Skeletal muscle satellite cell (primary cell): ENCODE measurements around the gene MT1F.

Experiments
- H3K27me3 ChIP-seq: 2 replicates; pipeline ENCODE4 v1.7.0; 2013; ENCODE audit warnings: low read length; ENCODE audit not compliant: control insufficient read depth, insufficient read depth
- H3K36me3 ChIP-seq: 2 replicates; pipeline ENCODE4 v1.7.0; 2013; ENCODE audit warnings: mild to moderate bottlenecking, control low read depth, low read length; ENCODE audit not compliant: insufficient read depth
- H3K4me1 ChIP-seq: 2 replicates; pipeline ENCODE4 v1.7.0; 2013; ENCODE audit warnings: low read length; ENCODE audit not compliant: control insufficient read depth, insufficient read depth
- H3K4me2 ChIP-seq: 2 replicates; pipeline ENCODE4 v1.7.0; 2013; ENCODE audit warnings: mild to moderate bottlenecking, low read length
- H3K4me3 ChIP-seq: 2 replicates; pipeline ENCODE4 v1.7.0; 2013; ENCODE audit warnings: low read length
- H3K9ac ChIP-seq: 2 replicates; pipeline ENCODE4 v1.7.0; 2013; ENCODE audit warnings: mild to moderate bottlenecking, low read depth, low read length, moderate library complexity
- H3K9me3 ChIP-seq: replicated peaks from 2 replicates; pipeline ENCODE4 v1.7.0; 2013; ENCODE audit warnings: mild to moderate bottlenecking, control low read depth, low read length

The MT1F gene

GRCh38 chr16:56679818-56680217, 22.1 kb downstream of the MT1F start:
- Histone ChIP-seq H3K9me3 (no peaks in the 10 kb centered on the region), H3K27me3 (no peaks in the 10 kb centered on the region), H3K4me1 (peaks cover 25% of the 10 kb centered on the region)

DNA sequence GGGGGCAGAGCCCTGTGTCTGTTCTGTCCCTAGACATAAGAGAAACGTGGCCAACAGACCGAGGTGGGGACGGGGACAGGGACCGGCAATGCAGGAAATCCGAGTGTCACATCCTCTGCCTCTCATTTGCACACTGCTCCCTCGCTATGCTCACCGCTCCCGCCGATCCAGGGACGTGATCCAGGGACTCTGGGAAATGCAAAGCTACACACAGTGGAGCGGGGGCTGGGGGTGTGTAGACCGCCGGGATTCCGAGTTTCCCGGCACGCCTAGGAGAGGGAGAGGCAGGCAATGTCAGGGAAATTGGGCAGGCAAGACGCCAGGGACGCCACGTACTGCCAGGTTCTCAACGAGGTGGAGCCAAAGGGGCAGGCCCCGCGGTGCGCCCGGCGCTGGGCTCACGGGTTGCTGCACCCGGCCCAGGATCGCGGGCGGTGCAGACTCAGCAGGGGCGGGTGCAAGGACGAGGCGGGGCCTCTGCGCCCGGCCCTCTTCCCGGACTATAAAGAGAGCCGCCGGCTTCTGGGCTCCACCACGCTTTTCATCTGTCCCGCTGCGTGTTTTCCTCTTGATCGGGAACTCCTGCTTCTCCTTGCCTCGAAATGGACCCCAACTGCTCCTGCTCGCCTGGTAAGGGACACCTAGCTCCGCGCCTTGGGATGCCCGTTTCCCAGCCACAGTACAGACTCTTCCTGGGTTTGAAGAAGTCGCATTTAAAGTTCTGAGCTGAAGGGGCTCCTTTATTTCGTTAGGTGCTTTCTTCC, 24.4 kb downstream of the MT1F start, which contains the start of gene MT1X:
Gene MT1X, plus strand, starts transcription at position 532 of the 764 bp plus-strand sequence. Its CDS starts 71 bp downstream, at position 603.
- Histone ChIP-seq H3K4me3 (peak within 1 kb of the TSS; percentile 72), H3K4me2 (peak within 1 kb of the TSS; percentile 87), H3K9me3 (no peaks in the 10 kb centered on the region), H3K9ac (peak within 1 kb of the TSS; percentile 81), H3K4me1 (peaks cover 25% of the 10 kb centered on the region), H3K36me3 (no peaks in the 10 kb centered on the region), H3K27me3 (no peaks in the 10 kb centered on the region)

More at GRCh38 chr16:56679818-56680217, 22.1 kb downstream of the MT1F start:
- Histone ChIP-seq H3K9ac (no peak overlapping the region), H3K4me3 (no peak overlapping the region), H3K36me3 (no peaks in the 10 kb centered on the region), H3K4me2 (no peak overlapping the region)

GRCh38 chr16:56682703-56683397, 25.1 kb downstream of the MT1F start:
- Histone ChIP-seq H3K4me1 (peaks cover 25% of the 10 kb centered on the region), H3K9ac (peak overlapping the region; percentile 81), H3K9me3 (no peaks in the 10 kb centered on the region), H3K27me3 (no peaks in the 10 kb centered on the region), H3K4me3 (peak overlapping the region; percentile 72), H3K36me3 (no peaks in the 10 kb centered on the region), H3K4me2 (peak overlapping the region; percentile 87)

- Histone ChIP-seq H3K27me3 (no peaks in the 10 kb centered on the region), H3K4me2 (peak overlapping the region; percentile 87), H3K9me3 (no peaks in the 10 kb centered on the region), H3K4me1 (peaks cover 25% of the 10 kb centered on the region), H3K36me3 (no peaks in the 10 kb centered on the region), H3K4me3 (peak overlapping the region; percentile 72), H3K9ac (peak overlapping the region; percentile 81)
Measured at GRCh38 chr16:56683424-56684172, 25.8 kb downstream of the MT1F start.

GRCh38 chr16:56684256-56684925, 26.6 kb downstream of the MT1F start:
- Histone ChIP-seq H3K27me3 (no peaks in the 10 kb centered on the region), H3K9me3 (no peaks in the 10 kb centered on the region), H3K4me2 (peak overlapping the region; percentile 87), H3K36me3 (no peaks in the 10 kb centered on the region), H3K9ac (no peak overlapping the region), H3K4me3 (no peak overlapping the region), H3K4me1 (peaks cover 32% of the 10 kb centered on the region)

DNA sequence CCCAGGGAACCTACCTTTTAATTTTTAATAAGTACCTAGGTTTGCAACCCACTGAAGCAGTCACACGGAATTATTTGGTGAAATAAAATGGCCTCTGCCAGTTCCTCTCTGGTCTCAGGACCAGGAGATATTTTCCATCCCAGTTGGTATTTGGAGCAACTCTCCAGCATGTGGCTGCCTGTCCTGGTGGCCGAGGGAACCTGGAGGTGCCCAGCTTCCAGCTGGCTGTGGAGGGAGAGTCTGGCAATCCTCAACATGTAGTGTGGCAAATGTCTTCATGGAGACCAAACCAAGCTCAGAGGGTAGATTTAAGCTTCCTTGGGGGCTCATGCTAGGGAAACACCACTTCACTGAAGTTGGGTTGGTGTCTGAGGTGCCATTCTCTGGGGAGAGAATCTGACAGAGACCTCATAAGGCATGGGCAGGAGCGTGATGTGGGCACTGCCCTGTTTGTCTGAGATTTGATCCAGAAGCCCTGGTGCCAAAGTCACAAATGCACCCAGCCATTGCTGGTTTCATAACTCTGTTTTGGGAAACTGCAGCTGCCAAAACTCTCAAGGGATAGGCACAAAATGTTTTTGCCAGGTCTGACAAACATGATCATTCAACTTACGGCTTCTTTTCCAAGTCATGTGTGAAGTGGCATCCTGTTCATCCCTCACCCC, 27.3 kb downstream of the MT1F start:
- Histone ChIP-seq H3K4me1 (peaks cover 37% of the 10 kb centered on the region), H3K36me3 (no peaks in the 10 kb centered on the region), H3K4me2 (peak overlapping the region; percentile 87), H3K27me3 (no peaks in the 10 kb centered on the region), H3K9ac (no peak overlapping the region), H3K9me3 (no peaks in the 10 kb centered on the region), H3K4me3 (no peak overlapping the region)

DNA sequence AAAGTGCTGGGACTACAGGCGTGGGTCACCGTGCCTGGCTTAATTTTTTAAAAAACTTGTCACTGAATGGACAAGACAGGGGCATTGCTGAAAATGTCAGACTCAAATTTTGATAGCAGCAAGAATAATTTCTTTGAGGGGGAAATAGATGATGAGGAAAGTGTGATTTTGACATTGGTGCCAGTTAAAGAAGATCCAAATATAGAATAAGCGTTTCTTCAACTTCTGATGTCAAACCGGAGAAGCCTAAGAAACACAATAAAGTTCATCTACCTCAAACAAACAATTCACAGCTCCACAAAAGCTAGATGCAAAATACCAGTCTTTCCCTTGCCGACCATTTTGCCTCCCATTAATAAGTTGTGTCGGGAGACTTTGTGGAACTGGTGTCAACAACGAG, 29.0 kb downstream of the MT1F start:
- H3K9me3 ChIP-seq, result no peaks in the 10 kb centered on the region

DNA sequence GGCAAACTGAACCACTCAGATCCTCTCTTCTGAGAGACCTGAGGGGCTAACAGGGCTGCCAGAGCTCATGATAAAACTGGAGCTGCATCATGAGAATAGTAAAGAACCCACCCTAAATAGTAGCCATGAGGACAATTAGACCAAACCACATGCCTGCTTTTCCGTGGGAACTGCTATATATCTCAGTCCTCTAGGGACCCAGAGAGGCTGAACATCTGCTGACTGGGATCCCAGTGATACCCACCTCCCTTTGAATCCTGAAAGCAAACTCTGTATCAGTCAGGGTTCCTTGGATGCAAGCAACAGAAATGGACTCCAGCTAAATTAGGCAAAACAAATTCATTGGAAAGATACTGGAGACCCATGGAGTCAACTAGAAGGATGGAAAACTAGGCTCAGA, 31.0 kb downstream of the MT1F start:
- Histone ChIP-seq H3K4me2 (peak overlapping the region; percentile 3), H3K27me3 (no peaks in the 10 kb centered on the region), H3K4me3 (no peak overlapping the region), H3K9ac (no peak overlapping the region), H3K4me1 (peaks cover 26% of the 10 kb centered on the region), H3K9me3 (no peaks in the 10 kb centered on the region), H3K36me3 (no peaks in the 10 kb centered on the region)

More for the DNA sequence above, 29.0 kb downstream of the MT1F start:
- Histone ChIP-seq H3K36me3 (no peaks in the 10 kb centered on the region), H3K4me2 (no peak overlapping the region), H3K9ac (no peak overlapping the region), H3K4me1 (peaks cover 36% of the 10 kb centered on the region), H3K4me3 (no peak overlapping the region), H3K27me3 (no peaks in the 10 kb centered on the region)

DNA sequence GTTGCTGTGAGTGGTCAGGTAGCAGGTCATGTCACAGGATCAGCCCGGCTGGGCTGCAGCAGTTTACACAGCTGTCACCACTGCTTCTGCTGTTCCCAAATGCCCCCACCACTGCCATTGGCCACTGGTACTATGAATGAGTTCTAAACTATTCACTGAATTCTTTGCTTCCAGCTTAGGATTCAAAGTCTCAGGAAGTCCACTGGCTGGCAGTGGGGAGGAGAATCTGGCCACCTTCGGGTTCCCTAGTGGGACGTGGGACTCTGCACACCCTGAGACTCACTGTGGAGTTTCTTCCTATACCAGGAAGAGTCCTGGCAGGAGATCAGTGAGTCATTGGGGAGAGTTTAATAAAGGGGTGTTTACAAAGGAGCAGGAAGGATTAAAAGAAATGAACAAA, 31.4 kb downstream of the MT1F start:
- Histone ChIP-seq H3K27me3 (no peaks in the 10 kb centered on the region), H3K9ac (no peak overlapping the region), H3K36me3 (no peaks in the 10 kb centered on the region), H3K9me3 (no peaks in the 10 kb centered on the region), H3K4me1 (peaks cover 22% of the 10 kb centered on the region), H3K4me2 (peak overlapping the region; percentile 3), H3K4me3 (no peak overlapping the region)

GRCh38 chr16:56690420-56691122, 32.8 kb downstream of the MT1F start:
- Histone ChIP-seq H3K4me3 (no peak overlapping the region), H3K4me2 (no peak overlapping the region), H3K9me3 (no peaks in the 10 kb centered on the region), H3K4me1 (peaks cover 16% of the 10 kb centered on the region), H3K27me3 (no peaks in the 10 kb centered on the region), H3K9ac (no peak overlapping the region), H3K36me3 (no peaks in the 10 kb centered on the region)
